ENCODE measurements around the gene XPR1. TPM values are rescaled to one million over a fixed set of nuclear protein-coding genes. Genes with fewer than 3 reads are reported as not detected.

The XPR1 gene
- total and polyA plus RNA-seq, 2 of the 8 experiments (the other 6 are each of a cell fraction or from before 2014, with no cell fraction given), result 28.6 to 43.9 TPM

- TF ChIP-seq JUN (IDR thresholded peaks at IDR 0.05; ENCODE audit: low read depth, low read length) (no peak), CBX8 (IDR thresholded peaks at IDR 0.05; ENCODE audit: borderline replicate concordance, low read depth, low read length) (no peak), KDM1A (IDR thresholded peaks at IDR 0.05; ENCODE audit: borderline replicate concordance, low read length) (no peak), YY1 (IDR thresholded peaks at IDR 0.05; ENCODE audit: low read depth, low read length) (no peak), TEAD4 (IDR thresholded peaks at IDR 0.05; ENCODE audit: low read depth, low read length) (no peak)
- TF ChIP-seq, protein P1, sequence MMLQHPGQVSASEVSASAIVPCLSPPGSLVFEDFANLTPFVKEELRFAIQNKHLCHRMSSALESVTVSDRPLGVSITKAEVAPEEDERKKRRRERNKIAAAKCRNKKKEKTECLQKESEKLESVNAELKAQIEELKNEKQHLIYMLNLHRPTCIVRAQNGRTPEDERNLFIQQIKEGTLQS (IDR thresholded peaks at IDR 0.05; ENCODE audit: insufficient read depth, low read depth, low read length), result no peak
- TF ChIP-seq, protein P2, sequence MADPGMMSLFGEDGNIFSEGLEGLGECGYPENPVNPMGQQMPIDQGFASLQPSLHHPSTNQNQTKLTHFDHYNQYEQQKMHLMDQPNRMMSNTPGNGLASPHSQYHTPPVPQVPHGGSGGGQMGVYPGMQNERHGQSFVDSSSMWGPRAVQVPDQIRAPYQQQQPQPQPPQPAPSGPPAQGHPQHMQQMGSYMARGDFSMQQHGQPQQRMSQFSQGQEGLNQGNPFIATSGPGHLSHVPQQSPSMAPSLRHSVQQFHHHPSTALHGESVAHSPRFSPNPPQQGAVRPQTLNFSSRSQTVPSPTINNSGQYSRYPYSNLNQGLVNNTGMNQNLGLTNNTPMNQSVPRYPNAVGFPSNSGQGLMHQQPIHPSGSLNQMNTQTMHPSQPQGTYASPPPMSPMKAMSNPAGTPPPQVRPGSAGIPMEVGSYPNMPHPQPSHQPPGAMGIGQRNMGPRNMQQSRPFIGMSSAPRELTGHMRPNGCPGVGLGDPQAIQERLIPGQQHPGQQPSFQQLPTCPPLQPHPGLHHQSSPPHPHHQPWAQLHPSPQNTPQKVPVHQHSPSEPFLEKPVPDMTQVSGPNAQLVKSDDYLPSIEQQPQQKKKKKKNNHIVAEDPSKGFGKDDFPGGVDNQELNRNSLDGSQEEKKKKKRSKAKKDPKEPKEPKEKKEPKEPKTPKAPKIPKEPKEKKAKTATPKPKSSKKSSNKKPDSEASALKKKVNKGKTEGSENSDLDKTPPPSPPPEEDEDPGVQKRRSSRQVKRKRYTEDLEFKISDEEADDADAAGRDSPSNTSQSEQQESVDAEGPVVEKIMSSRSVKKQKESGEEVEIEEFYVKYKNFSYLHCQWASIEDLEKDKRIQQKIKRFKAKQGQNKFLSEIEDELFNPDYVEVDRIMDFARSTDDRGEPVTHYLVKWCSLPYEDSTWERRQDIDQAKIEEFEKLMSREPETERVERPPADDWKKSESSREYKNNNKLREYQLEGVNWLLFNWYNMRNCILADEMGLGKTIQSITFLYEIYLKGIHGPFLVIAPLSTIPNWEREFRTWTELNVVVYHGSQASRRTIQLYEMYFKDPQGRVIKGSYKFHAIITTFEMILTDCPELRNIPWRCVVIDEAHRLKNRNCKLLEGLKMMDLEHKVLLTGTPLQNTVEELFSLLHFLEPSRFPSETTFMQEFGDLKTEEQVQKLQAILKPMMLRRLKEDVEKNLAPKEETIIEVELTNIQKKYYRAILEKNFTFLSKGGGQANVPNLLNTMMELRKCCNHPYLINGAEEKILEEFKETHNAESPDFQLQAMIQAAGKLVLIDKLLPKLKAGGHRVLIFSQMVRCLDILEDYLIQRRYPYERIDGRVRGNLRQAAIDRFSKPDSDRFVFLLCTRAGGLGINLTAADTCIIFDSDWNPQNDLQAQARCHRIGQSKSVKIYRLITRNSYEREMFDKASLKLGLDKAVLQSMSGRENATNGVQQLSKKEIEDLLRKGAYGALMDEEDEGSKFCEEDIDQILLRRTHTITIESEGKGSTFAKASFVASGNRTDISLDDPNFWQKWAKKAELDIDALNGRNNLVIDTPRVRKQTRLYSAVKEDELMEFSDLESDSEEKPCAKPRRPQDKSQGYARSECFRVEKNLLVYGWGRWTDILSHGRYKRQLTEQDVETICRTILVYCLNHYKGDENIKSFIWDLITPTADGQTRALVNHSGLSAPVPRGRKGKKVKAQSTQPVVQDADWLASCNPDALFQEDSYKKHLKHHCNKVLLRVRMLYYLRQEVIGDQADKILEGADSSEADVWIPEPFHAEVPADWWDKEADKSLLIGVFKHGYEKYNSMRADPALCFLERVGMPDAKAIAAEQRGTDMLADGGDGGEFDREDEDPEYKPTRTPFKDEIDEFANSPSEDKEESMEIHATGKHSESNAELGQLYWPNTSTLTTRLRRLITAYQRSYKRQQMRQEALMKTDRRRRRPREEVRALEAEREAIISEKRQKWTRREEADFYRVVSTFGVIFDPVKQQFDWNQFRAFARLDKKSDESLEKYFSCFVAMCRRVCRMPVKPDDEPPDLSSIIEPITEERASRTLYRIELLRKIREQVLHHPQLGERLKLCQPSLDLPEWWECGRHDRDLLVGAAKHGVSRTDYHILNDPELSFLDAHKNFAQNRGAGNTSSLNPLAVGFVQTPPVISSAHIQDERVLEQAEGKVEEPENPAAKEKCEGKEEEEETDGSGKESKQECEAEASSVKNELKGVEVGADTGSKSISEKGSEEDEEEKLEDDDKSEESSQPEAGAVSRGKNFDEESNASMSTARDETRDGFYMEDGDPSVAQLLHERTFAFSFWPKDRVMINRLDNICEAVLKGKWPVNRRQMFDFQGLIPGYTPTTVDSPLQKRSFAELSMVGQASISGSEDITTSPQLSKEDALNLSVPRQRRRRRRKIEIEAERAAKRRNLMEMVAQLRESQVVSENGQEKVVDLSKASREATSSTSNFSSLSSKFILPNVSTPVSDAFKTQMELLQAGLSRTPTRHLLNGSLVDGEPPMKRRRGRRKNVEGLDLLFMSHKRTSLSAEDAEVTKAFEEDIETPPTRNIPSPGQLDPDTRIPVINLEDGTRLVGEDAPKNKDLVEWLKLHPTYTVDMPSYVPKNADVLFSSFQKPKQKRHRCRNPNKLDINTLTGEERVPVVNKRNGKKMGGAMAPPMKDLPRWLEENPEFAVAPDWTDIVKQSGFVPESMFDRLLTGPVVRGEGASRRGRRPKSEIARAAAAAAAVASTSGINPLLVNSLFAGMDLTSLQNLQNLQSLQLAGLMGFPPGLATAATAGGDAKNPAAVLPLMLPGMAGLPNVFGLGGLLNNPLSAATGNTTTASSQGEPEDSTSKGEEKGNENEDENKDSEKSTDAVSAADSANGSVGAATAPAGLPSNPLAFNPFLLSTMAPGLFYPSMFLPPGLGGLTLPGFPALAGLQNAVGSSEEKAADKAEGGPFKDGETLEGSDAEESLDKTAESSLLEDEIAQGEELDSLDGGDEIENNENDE (IDR thresholded peaks at IDR 0.05; ENCODE audit: insufficient replicate concordance, low read length), result no peak
- TF ChIP-seq, protein P3, sequence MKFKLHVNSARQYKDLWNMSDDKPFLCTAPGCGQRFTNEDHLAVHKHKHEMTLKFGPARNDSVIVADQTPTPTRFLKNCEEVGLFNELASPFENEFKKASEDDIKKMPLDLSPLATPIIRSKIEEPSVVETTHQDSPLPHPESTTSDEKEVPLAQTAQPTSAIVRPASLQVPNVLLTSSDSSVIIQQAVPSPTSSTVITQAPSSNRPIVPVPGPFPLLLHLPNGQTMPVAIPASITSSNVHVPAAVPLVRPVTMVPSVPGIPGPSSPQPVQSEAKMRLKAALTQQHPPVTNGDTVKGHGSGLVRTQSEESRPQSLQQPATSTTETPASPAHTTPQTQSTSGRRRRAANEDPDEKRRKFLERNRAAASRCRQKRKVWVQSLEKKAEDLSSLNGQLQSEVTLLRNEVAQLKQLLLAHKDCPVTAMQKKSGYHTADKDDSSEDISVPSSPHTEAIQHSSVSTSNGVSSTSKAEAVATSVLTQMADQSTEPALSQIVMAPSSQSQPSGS (IDR thresholded peaks at IDR 0.05; ENCODE audit: low read length), result no peak
Measured at GRCh38 chr1:180632326-180633056, 669 bp downstream of the XPR1 start (continued).

Data from H1 (cell line).